Dendritic cell treated with granulocyte-macrophage colony-stimulating factor and Interleukin-4, amounts not matched to agents 40 ng/mL and 50 ng/mL, for 4 days (primary cell): Measurements from ENCODE around the gene ACTR1B.
"Not testable (repeated sequence)": the region's sequence is repeated elsewhere in the genome, so short reads cannot be mapped to it uniquely, and the experiment has no call there.

Experiments used
- H3K27ac Mint-ChIP-seq: one replicate; pipeline ENCODE4 v1.8.0; 2022; ENCODE audit warnings: mild to moderate bottlenecking, mixed read lengths
- H3K27me3 Mint-ChIP-seq: one replicate; pipeline ENCODE4 v1.8.0; 2022; ENCODE audit warnings: mild to moderate bottlenecking, mixed read lengths
- H3K36me3 Mint-ChIP-seq: one replicate; pipeline ENCODE4 v1.8.0; 2022; ENCODE audit warnings: low read depth, mixed read lengths
- H3K4me1 Mint-ChIP-seq: one replicate; pipeline ENCODE4 v1.8.0; 2022; ENCODE audit warnings: low read depth, mixed read lengths
- H3K4me3 Mint-ChIP-seq: one replicate; pipeline ENCODE4 v1.8.0; 2022; ENCODE audit warnings: mild to moderate bottlenecking, moderate library complexity, mixed read lengths
- H3K9me3 Mint-ChIP-seq: one replicate; pipeline ENCODE4 v1.8.0; 2022; ENCODE audit warnings: mixed read lengths
- intact Hi-C: fragments of 100-400 bp; cut with micrococcal nuclease; formaldehyde crosslinking; loops from one replicate; pipeline ENCODE4 v1.15.0; 2022

Gene ACTR1B

GRCh38 chr2:97645112-97645694 is 18.6 kb downstream of the ACTR1B start:
- H3K4me1 Mint-ChIP-seq, result peaks cover 32% of the 10 kb centered on the region
- intact Hi-C loops, result loop anchor here (1.0 to 2.0 kb wide), 2 partner anchors 19 to 52 kb away; partner anchors contain the start of gene ACTR1B
- H3K9me3 Mint-ChIP-seq, result no peaks in the 10 kb centered on the region
- peaks cover 50% of the 10 kb centered on the region for H3K36me3 Mint-ChIP-seq
- H3K4me3 Mint-ChIP-seq, result peak overlapping the region; percentile 92
- H3K27ac Mint-ChIP-seq, result peak overlapping the region; percentile 99
- H3K27me3 Mint-ChIP-seq, result peaks cover 5% of the 10 kb centered on the region

- Mint-ChIP-seq H3K9me3 (no peaks in the 10 kb centered on the region), H3K4me3 (no peak overlapping the region), H3K4me1 (peaks cover 25% of the 10 kb centered on the region), H3K36me3 (peaks cover 39% of the 10 kb centered on the region), H3K27me3 (peaks cover 9% of the 10 kb centered on the region), H3K27ac (no peak overlapping the region)
- intact Hi-C loops, result loop anchor here (2.0 kb wide), 1 partner anchor 53 kb away; no protein-coding TSS in a partner anchor
These were observed 19.7 kb downstream of the ACTR1B start for GRCh38 chr2:97644023-97644717.

GRCh38 chr2:97626049-97626430 is 37.8 kb downstream of the ACTR1B start:
- H3K36me3 Mint-ChIP-seq, H3K4me3 Mint-ChIP-seq, H3K27ac Mint-ChIP-seq, intact Hi-C loops, H3K9me3 Mint-ChIP-seq, H3K27me3 Mint-ChIP-seq, H3K4me1 Mint-ChIP-seq: not testable (repeated sequence)

GRCh38 chr2:97625354-97626048 is 38.3 kb downstream of the ACTR1B start:
- H3K9me3 Mint-ChIP-seq, H3K4me3 Mint-ChIP-seq, H3K27ac Mint-ChIP-seq, H3K4me1 Mint-ChIP-seq, H3K36me3 Mint-ChIP-seq, intact Hi-C loops, H3K27me3 Mint-ChIP-seq: not testable (repeated sequence)

- H3K27me3 Mint-ChIP-seq, H3K4me1 Mint-ChIP-seq, intact Hi-C loops, H3K36me3 Mint-ChIP-seq, H3K27ac Mint-ChIP-seq, H3K9me3 Mint-ChIP-seq, H3K4me3 Mint-ChIP-seq: not testable (repeated sequence)
These were observed 40.9 kb downstream of the ACTR1B start for GRCh38 chr2:97622976-97623375.

GRCh38 chr2:97620492-97620891 is 43.4 kb downstream of the ACTR1B start:
- H3K27me3 Mint-ChIP-seq, H3K4me1 Mint-ChIP-seq, H3K27ac Mint-ChIP-seq, intact Hi-C loops, H3K36me3 Mint-ChIP-seq, H3K4me3 Mint-ChIP-seq, H3K9me3 Mint-ChIP-seq: not testable (repeated sequence)

GRCh38 chr2:97618939-97619827 is 44.7 kb downstream of the ACTR1B start:
- H3K27ac Mint-ChIP-seq, H3K4me1 Mint-ChIP-seq, H3K36me3 Mint-ChIP-seq, H3K27me3 Mint-ChIP-seq, intact Hi-C loops, H3K4me3 Mint-ChIP-seq, H3K9me3 Mint-ChIP-seq: not testable (repeated sequence)

GRCh38 chr2:97617911-97618310 is 45.9 kb downstream of the ACTR1B start:
- Mint-ChIP-seq H3K36me3 (no peaks in the 10 kb centered on the region), H3K4me1 (no peaks in the 10 kb centered on the region), H3K4me3 (no peak overlapping the region), H3K27ac (no peak overlapping the region), H3K27me3 (no peaks in the 10 kb centered on the region), H3K9me3 (no peaks in the 10 kb centered on the region)
- intact Hi-C loops, result no loop called here

- H3K9me3 Mint-ChIP-seq, H3K4me1 Mint-ChIP-seq, intact Hi-C loops, H3K4me3 Mint-ChIP-seq, H3K27ac Mint-ChIP-seq, H3K27me3 Mint-ChIP-seq, H3K36me3 Mint-ChIP-seq: not testable (repeated sequence)
These were observed 48.1 kb downstream of the ACTR1B start for GRCh38 chr2:97615746-97616145.

GRCh38 chr2:97611895-97612294 is 51.9 kb downstream of the ACTR1B start:
- H3K27ac Mint-ChIP-seq, H3K4me3 Mint-ChIP-seq, H3K4me1 Mint-ChIP-seq, H3K9me3 Mint-ChIP-seq, H3K27me3 Mint-ChIP-seq, H3K36me3 Mint-ChIP-seq, intact Hi-C loops: not testable (repeated sequence)

- H3K36me3 Mint-ChIP-seq, H3K9me3 Mint-ChIP-seq, H3K27ac Mint-ChIP-seq, H3K4me3 Mint-ChIP-seq, H3K27me3 Mint-ChIP-seq, intact Hi-C loops, H3K4me1 Mint-ChIP-seq: not testable (repeated sequence)
These were observed 55.1 kb downstream of the ACTR1B start for GRCh38 chr2:97608745-97609144.
